ENCODE results near the gene ISCA1.

Gene ISCA1

DNA sequence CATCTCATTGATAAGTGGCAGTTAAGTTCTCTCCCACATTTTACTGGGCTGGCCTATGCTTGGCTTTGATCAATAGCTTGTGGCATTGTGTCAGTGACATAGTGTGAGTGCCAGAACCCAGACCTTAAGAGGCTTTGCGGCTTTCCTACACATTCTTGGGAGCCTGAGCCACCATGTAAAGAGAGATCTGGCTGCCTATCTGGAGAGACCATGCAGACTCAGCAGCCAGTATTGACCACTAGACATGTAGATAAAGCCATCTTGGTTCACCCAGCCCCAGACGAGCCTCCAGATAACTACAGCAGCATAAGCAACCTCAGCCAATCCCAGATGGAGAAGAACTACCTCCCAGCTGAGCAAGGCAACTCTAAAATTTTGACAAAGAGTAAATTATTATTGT lies 51.5 kb downstream of the ISCA1 start:
- DNase-seq (ENCODE audit: low read depth), result no peak

DNA sequence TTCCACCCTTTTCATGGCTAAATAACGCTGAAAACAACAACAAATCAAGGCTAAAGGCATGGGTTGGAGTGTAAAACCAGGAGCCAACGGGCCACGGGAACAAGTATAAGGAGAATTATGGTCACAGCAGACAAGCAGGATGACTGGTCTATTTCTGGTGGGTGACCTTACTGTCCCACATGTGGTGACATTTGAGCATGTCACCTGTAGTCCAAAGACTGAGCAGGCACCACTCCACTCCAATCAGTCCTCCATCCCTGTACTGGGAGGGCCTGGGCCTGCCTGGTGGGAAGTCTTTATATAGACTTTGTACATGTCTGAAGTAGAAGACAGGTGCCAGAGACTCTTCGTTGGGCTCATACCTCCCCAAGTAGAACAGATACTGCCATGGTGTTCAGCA lies 59.7 kb downstream of the ISCA1 start:
- no peak for DNase-seq (ENCODE audit: low read depth)

GRCh38 chr9:86219606-86220005 lies 62.7 kb downstream of the ISCA1 start:
- DNase-seq (ENCODE audit: low read depth), result no peak

- no peak for DNase-seq (ENCODE audit: low read depth)
Observed at GRCh38 chr9:86217076-86217755, 65.1 kb downstream of the ISCA1 start.

Data from stimulated activated CD4-positive, alpha-beta T cell treated with anti-CD3 and anti-CD28 coated beads, Interleukin-2, amount 100 ng/mL, for 4 hours (primary cell).